ENCODE measurements around the gene AP4E1. TPM values are rescaled to one million over a fixed set of nuclear protein-coding genes. Genes with fewer than 3 reads are reported as not detected.

The AP4E1 gene
- total and polyA plus RNA-seq, 2 donors (not counting 3 experiments of a cell fraction or from before 2014, with no cell fraction given) = 1.6 to 9.8 TPM

DNA sequence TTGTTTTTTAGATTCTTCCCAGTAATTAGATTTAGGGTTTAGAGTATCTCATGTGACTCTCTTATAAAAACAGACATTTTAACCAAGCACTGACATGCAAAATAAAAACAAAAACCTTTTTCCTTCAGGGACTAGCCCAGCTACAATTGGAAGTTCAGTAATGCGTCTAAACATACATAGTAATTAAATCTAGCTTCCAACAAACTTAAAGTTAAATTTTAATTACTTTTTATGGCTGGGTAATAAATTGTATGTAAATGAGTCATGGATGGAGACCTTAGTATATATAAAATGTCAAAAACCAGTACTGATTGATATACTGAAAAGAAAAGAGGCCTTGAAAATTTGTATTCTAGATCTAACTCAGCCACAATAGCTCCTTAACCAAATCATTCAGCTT is 43.6 kb upstream of the AP4E1 start:
- FAIRE-seq (no peak), DNase-seq (ENCODE audit: low read depth, low spot score) (no peak)
- Histone ChIP-seq H3K27ac (ENCODE audit: insufficient read depth, low read depth, low read length) (no peak overlapping the region), H3K4me1 (ENCODE audit: control insufficient read depth, extremely low read depth, insufficient read depth, low read length) (no peaks in the 10 kb centered on the region), H3K79me2 (ENCODE audit: control insufficient read depth, insufficient read depth, low read length) (no peaks in the 10 kb centered on the region), H3K4me3 (replicated peaks in 1 of 3; ENCODE audit: insufficient read depth in 1 of 3, low read depth in 1 of 3, low read length in 3 of 3) (no peak overlapping the region), H3K9me3 (replicated peaks; ENCODE audit: control insufficient read depth, insufficient read depth, low read length) (no peaks in the 10 kb centered on the region), H3K27me3 (ENCODE audit: control insufficient read depth in 2 of 2, insufficient read depth in 2 of 2, low read length in 2 of 2) (peaks cover 0 to 9% of the 10 kb centered on the region in 2 experiments), H3K9me1 (replicated peaks; ENCODE audit: control insufficient read depth, extremely low read depth, insufficient read depth, low read length) (no peaks in the 10 kb centered on the region), H4K20me1 (replicated peaks; ENCODE audit: control insufficient read depth, extremely low read depth, insufficient read depth, low read length) (no peaks in the 10 kb centered on the region), H3K9ac (replicated peaks; ENCODE audit: extremely low read depth, insufficient read depth, low read length) (no peak overlapping the region), H2AFZ (ENCODE audit: low read depth, low read length) (no peak overlapping the region), H3K4me2 (ENCODE audit: insufficient read depth, low read length) (no peak overlapping the region), H3K36me3 (ENCODE audit: control insufficient read depth in 2 of 2, extremely low read depth in 1 of 2, insufficient read depth in 2 of 2, low read length in 2 of 2) (no peaks in the 10 kb centered on the region)
- BruUV-seq (replicated peaks) = no TSS peak
- intact Hi-C loops (cut with micrococcal nuclease) (no loop called here), dilution Hi-C loops (cut with MboI; ENCODE audit: extremely low pct_ligation_motif_present, low sequenced_read_pairs) (no loop called here)
- no peak for TF ChIP-seq FOS (IDR thresholded peaks at IDR 0.05; ENCODE audit: borderline replicate concordance, insufficient read depth, low read length)
- TF ChIP-seq EZH2 (IDR thresholded peaks at IDR 0.05; ENCODE audit: borderline replicate concordance, low read depth, low read length, severe bottlenecking) = no peak
- TF ChIP-seq, protein P1, sequence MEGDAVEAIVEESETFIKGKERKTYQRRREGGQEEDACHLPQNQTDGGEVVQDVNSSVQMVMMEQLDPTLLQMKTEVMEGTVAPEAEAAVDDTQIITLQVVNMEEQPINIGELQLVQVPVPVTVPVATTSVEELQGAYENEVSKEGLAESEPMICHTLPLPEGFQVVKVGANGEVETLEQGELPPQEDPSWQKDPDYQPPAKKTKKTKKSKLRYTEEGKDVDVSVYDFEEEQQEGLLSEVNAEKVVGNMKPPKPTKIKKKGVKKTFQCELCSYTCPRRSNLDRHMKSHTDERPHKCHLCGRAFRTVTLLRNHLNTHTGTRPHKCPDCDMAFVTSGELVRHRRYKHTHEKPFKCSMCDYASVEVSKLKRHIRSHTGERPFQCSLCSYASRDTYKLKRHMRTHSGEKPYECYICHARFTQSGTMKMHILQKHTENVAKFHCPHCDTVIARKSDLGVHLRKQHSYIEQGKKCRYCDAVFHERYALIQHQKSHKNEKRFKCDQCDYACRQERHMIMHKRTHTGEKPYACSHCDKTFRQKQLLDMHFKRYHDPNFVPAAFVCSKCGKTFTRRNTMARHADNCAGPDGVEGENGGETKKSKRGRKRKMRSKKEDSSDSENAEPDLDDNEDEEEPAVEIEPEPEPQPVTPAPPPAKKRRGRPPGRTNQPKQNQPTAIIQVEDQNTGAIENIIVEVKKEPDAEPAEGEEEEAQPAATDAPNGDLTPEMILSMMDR (IDR thresholded peaks at IDR 0.05; ENCODE audit: extremely low read depth in 1 of 2, insufficient read depth in 1 of 2, low read depth in 1 of 2, low read length in 2 of 2) = no peak
- no peak for TF ChIP-seq GATA2 (IDR thresholded peaks at IDR 0.05; ENCODE audit: insufficient read depth, insufficient read length, low read depth, low read length)
- TF ChIP-seq JUN (IDR thresholded peaks at IDR 0.05; ENCODE audit: borderline replicate concordance, insufficient read depth, insufficient read length, low read depth) = no peak
- TF ChIP-seq POLR2AphosphoS5 (IDR thresholded peaks at IDR 0.05; ENCODE audit: insufficient read depth, low read depth, low read length) = no peak
- no peak for TF ChIP-seq MYC (IDR thresholded peaks at IDR 0.05; ENCODE audit: low read depth, low read length)
- TF ChIP-seq, protein P2, sequence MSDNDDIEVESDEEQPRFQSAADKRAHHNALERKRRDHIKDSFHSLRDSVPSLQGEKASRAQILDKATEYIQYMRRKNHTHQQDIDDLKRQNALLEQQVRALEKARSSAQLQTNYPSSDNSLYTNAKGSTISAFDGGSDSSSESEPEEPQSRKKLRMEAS (IDR thresholded peaks at IDR 0.05; ENCODE audit: insufficient read depth, insufficient read length) = no peak
- no peak for TF ChIP-seq POLR2A (IDR thresholded peaks at IDR 0.05; ENCODE audit: low read depth, low read length)
- CTCF ChIA-PET = interaction anchor here (0.9 to 2.8 kb wide), 5 partner anchors 8 to 518 kb away, joined by 3 to 18 read pairs (median 4); no protein-coding TSS in a partner anchor
- POLR2A ChIA-PET = no interaction called here

Measured in endothelial cell of umbilical vein (primary cell).